ENCODE measurements around the gene GRK4.
"Not testable (repeated sequence)": the region's sequence is repeated elsewhere in the genome, so short reads cannot be mapped to it uniquely, and the experiment has no call there.

GRK4 gene

GRCh38 chr4:2962614-2963174, 677 bp upstream of the GRK4 start:
- no peak for DNase-seq

GRCh38 chr4:2963966-2964471, 648 bp downstream of the GRK4 start:
- DNase-seq, result no peak

- no peak for DNase-seq
These were observed 1.4 kb downstream of the GRK4 start for GRCh38 chr4:2964706-2965258.

GRCh38 chr4:2965262-2965661, 1.9 kb downstream of the GRK4 start:
- DNase-seq, result no peak

GRCh38 chr4:2968381-2968780, 5.0 kb downstream of the GRK4 start:
- no peak for DNase-seq

- DNase-seq, result no peak
These were observed 7.9 kb downstream of the GRK4 start for GRCh38 chr4:2971275-2971674.

- no peak for DNase-seq
These were observed 14.1 kb downstream of the GRK4 start for GRCh38 chr4:2977211-2978088.

- DNase-seq, result no peak
These were observed 18.0 kb downstream of the GRK4 start for GRCh38 chr4:2981256-2981819.

GRCh38 chr4:2982012-2982411, 18.6 kb downstream of the GRK4 start:
- no peak for DNase-seq

- not testable (repeated sequence) for DNase-seq
These were observed 20.3 kb downstream of the GRK4 start for GRCh38 chr4:2983715-2984114.

- no peak for DNase-seq
These were observed 27.9 kb downstream of the GRK4 start for GRCh38 chr4:2991243-2991642.

- no peak for DNase-seq
These were observed 31.5 kb downstream of the GRK4 start for GRCh38 chr4:2994917-2995316.

- no peak for DNase-seq
These were observed 32.3 kb downstream of the GRK4 start for GRCh38 chr4:2995546-2996265.

GRCh38 chr4:2996415-2996814, 33.0 kb downstream of the GRK4 start:
- no peak for DNase-seq

- no peak for DNase-seq
These were observed 44.4 kb downstream of the GRK4 start for GRCh38 chr4:3007724-3008123.

GRCh38 chr4:3009422-3009821, 46.1 kb downstream of the GRK4 start:
- no peak for DNase-seq

GRCh38 chr4:3010577-3010976, 47.2 kb downstream of the GRK4 start:
- DNase-seq, result no peak

- no peak for DNase-seq
These were observed 47.6 kb downstream of the GRK4 start for GRCh38 chr4:3010998-3011397.

- DNase-seq, result no peak
These were observed 48.3 kb downstream of the GRK4 start for GRCh38 chr4:3011456-3012220.

GRCh38 chr4:3013323-3013722, 50.0 kb downstream of the GRK4 start:
- no peak for DNase-seq

GRCh38 chr4:3013839-3014350, 50.5 kb downstream of the GRK4 start:
- no peak for DNase-seq

GRCh38 chr4:3016961-3017360, 53.6 kb downstream of the GRK4 start:
- DNase-seq, result no peak

Measured in activated T-cell treated with anti-CD3 and anti-CD28 coated beads for 4 hours (primary cell).